Stomach (tissue), 4 donors: ENCODE measurements around the gene CAB39L.

Experiments used
- EP300 ChIP-seq: sonication (generic); formaldehyde crosslinking; IDR thresholded peaks from one replicate; pipeline ENCODE4 v1.6.1; 2017; ENCODE audit warnings: antibody characterized with exemption
- POLR2A ChIP-seq, 4 donors: fragments of 450-650 bp; IDR thresholded peaks; one replicate each; pipeline ENCODE4 v1.6.1; 2016; ENCODE audit warnings: antibody characterized with exemption in 4 of 4, control low read depth in 2 of 4, mild to moderate bottlenecking in 1 of 4, moderate library complexity in 1 of 4
- POLR2AphosphoS5 ChIP-seq, 3 donors: sonication (generic); formaldehyde crosslinking; IDR thresholded peaks; one replicate each; pipeline ENCODE4 v1.6.1; 2016; ENCODE audit warnings: antibody characterized with exemption in 3 of 3
- TF ChIP-seq, protein P1 (sequence below), 7 experiments: fragments of 450-650 bp in 4 of 7; fragments of 200-600 bp in 3 of 7; sonication (generic) in 3 of 7; IDR thresholded peaks; one replicate each; pipeline ENCODE4 v1.5.1; 2016 to 2019; ENCODE audit warnings: antibody characterized with exemption in 7 of 7, control low read depth in 2 of 7, mild to moderate bottlenecking in 1 of 7

DNA sequence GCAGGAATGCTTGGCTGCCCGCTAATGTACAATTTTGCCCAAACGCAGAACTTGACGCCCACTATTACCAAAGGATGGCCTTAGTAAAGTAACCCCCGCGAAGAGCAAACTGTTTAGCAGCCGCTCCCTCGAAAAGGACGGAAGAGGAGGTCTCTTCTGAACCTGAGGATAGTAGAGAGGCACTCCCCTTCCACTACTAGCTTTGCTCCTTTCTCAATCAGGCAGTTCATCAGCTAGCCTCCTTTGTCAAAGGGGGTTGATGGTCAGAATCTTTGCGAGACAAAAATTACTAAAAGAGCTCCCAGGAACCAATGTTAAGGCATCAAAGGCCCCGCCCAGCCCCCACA lies 534 bp downstream of the CAB39L start:
- TF ChIP-seq POLR2AphosphoS5 (IDR thresholded peaks at IDR 0.05) (no peak), EP300 (no peak), POLR2A (IDR thresholded peaks at IDR 0.05) (no peak)
- TF ChIP-seq, protein P1, sequence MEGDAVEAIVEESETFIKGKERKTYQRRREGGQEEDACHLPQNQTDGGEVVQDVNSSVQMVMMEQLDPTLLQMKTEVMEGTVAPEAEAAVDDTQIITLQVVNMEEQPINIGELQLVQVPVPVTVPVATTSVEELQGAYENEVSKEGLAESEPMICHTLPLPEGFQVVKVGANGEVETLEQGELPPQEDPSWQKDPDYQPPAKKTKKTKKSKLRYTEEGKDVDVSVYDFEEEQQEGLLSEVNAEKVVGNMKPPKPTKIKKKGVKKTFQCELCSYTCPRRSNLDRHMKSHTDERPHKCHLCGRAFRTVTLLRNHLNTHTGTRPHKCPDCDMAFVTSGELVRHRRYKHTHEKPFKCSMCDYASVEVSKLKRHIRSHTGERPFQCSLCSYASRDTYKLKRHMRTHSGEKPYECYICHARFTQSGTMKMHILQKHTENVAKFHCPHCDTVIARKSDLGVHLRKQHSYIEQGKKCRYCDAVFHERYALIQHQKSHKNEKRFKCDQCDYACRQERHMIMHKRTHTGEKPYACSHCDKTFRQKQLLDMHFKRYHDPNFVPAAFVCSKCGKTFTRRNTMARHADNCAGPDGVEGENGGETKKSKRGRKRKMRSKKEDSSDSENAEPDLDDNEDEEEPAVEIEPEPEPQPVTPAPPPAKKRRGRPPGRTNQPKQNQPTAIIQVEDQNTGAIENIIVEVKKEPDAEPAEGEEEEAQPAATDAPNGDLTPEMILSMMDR (IDR thresholded peaks at IDR 0.05) = no peak
